A673 (cell line): ENCODE results near the gene TMEM129.

ENCODE experiments used
- EZH2 ChIP-seq: fragments of 200-600 bp; sonication (generic); IDR thresholded peaks from 2 replicates; pipeline ENCODE4 v1.6.1; 2017; ENCODE audit warnings: borderline replicate concordance, low read depth, mild to moderate bottlenecking, mixed read lengths, antibody characterized with exemption, low read length; ENCODE audit not compliant: poor library complexity, severe bottlenecking
- TF ChIP-seq, protein P1 (sequence below): fragments of 300-800, 200-600 bp; sonication (generic); conservative IDR thresholded peaks from 2 replicates; pipeline ENCODE4 v1.5.1; 2017; ENCODE audit warnings: low read depth, mild to moderate bottlenecking, antibody characterized with exemption, low read length, moderate library complexity, mixed read lengths

DNA sequence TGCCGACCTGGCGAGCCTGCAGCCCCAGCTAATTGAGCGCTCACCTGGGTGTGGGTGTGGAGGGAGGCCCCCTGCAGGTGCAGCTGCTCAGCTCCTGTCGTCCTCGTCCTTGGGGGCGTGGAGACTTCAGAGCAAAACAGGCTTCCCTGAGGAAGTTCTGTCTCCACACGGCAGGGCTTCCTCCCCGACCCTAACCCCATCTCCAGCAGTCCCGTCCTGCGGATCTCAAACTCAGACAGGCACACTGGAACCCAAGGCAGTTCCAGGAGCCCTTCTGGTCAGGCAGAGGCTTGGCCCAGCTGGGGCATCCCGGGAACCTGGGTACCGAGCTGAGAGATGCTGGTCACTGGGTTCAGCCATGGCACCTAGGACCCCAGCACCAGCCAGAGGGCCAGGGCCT is 24.6 kb upstream of the TMEM129 start:
- TF ChIP-seq, protein P1, sequence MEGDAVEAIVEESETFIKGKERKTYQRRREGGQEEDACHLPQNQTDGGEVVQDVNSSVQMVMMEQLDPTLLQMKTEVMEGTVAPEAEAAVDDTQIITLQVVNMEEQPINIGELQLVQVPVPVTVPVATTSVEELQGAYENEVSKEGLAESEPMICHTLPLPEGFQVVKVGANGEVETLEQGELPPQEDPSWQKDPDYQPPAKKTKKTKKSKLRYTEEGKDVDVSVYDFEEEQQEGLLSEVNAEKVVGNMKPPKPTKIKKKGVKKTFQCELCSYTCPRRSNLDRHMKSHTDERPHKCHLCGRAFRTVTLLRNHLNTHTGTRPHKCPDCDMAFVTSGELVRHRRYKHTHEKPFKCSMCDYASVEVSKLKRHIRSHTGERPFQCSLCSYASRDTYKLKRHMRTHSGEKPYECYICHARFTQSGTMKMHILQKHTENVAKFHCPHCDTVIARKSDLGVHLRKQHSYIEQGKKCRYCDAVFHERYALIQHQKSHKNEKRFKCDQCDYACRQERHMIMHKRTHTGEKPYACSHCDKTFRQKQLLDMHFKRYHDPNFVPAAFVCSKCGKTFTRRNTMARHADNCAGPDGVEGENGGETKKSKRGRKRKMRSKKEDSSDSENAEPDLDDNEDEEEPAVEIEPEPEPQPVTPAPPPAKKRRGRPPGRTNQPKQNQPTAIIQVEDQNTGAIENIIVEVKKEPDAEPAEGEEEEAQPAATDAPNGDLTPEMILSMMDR, result no peak
- no peak for TF ChIP-seq EZH2
